Lower leg skin (tissue), 4 donors: ENCODE measurements around the gene ANKRD13B. TPM values are rescaled to one million over a fixed set of nuclear protein-coding genes. Genes with fewer than 3 reads are reported as not detected.

Experiments
- DNase-seq, 2 donors: peaks; one replicate each; pipeline ENCODE4 v3.0.0-alpha.2; 2019; ENCODE audit warnings: low spot score in 2 of 2
- H3K4me3 ChIP-seq: fragments of 200-600 bp; sonication (generic); 2 replicates; pipeline ENCODE4 v1.5.1; 2017; ENCODE audit warnings: mild to moderate bottlenecking, low read depth; ENCODE audit not compliant: poor library complexity, severe bottlenecking
- POLR2A ChIP-seq, 2 donors: fragments of 450-650 bp; IDR thresholded peaks; one replicate each; pipeline ENCODE4 v1.6.1; 2016 to 2017; ENCODE audit warnings: antibody characterized with exemption in 2 of 2, mild to moderate bottlenecking in 1 of 2, moderate library complexity in 1 of 2
- WGBS, 2 donors: methylation state at CpG; one replicate each; pipeline ENCODE4 v1.1.5; 2018; 5-methylcytosine and 5-hydroxymethylcytosine counted together
- intact Hi-C: fragments of 100-400 bp; cut with DNase I; formaldehyde crosslinking; loops from one replicate; pipeline ENCODE4 v1.15.0; 2023; ENCODE audit warnings: low total_unique reads
- total RNA-seq, 4 donors: library from RNA; depleted of rRNA; stranded (reverse); fragments of >200 nt; gene quantifications; one replicate each; pipeline ENCODE4 v1.1.0, GENCODE V29; 2016
- TF ChIP-seq, protein P1 (sequence below), 3 donors: fragments of 450-650 bp; IDR thresholded peaks; one replicate each; pipeline ENCODE4 v1.5.1; 2016; ENCODE audit warnings: antibody characterized with exemption in 3 of 3, mild to moderate bottlenecking in 3 of 3, moderate library complexity in 2 of 3

Gene ANKRD13B
- total RNA-seq, 4 donors from 2014 or later: 8.1 to 18.8 (median 11.7) TPM

DNA sequence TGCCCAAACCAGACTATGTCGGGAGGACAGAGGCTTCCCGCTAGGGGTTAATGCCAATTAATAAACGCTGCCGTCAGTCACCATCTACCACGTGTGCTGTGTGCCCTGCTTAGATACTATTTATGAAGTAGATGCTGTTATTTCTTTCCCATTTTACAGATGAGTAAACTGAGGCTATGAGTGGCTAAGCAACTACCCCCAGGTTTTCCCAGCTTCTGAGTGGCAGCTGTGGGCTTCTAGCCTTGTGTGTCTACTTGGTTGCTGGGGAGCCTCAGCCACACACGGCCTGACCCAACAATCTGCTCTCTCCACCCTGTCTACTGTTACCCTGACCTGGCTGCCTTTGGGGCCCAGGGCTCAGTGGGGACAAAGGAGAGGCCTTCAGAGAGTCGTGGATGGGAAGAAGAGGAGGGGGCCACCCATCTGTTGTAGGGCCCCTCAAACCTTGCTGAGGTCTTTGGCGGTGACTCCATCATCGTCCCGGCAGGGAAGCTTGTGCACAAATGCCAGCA is 10.6 kb upstream of the ANKRD13B start:
- TF ChIP-seq, protein P1, sequence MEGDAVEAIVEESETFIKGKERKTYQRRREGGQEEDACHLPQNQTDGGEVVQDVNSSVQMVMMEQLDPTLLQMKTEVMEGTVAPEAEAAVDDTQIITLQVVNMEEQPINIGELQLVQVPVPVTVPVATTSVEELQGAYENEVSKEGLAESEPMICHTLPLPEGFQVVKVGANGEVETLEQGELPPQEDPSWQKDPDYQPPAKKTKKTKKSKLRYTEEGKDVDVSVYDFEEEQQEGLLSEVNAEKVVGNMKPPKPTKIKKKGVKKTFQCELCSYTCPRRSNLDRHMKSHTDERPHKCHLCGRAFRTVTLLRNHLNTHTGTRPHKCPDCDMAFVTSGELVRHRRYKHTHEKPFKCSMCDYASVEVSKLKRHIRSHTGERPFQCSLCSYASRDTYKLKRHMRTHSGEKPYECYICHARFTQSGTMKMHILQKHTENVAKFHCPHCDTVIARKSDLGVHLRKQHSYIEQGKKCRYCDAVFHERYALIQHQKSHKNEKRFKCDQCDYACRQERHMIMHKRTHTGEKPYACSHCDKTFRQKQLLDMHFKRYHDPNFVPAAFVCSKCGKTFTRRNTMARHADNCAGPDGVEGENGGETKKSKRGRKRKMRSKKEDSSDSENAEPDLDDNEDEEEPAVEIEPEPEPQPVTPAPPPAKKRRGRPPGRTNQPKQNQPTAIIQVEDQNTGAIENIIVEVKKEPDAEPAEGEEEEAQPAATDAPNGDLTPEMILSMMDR (IDR thresholded peaks at IDR 0.05): no peak
- no peak for TF ChIP-seq POLR2A (IDR thresholded peaks at IDR 0.05)
- intact Hi-C loops: no loop called here
- no peak overlapping the region for H3K4me3 ChIP-seq
- 53 to 56% methylated on average over 10 of the region's 10 CpGs for WGBS, 2 donors
- no peak for DNase-seq

DNA sequence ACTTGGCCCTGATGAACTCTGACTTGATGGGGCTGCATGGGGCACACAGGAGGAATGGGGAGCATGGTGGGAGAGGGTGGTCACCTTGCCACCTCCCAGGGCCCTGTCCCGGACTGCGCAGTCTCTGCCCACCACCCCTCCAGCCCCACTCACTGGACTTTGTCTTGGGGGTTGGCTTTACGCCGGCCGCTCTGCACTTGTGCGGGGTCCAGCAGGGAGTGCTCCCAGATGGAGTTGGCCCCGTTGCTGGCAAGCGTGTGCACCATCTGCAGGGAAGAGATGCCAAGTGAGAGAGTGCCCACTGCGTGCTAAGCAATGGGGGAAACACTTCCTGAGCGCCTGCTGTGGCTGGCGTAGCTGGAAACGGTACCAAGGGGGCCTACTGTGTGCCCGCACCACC is 10.2 kb upstream of the ANKRD13B start:
- no peak for TF ChIP-seq POLR2A (IDR thresholded peaks at IDR 0.05)
- TF ChIP-seq, protein P1 (IDR thresholded peaks at IDR 0.05): no peak
- no peak overlapping the region for H3K4me3 ChIP-seq
- DNase-seq: no peak
- WGBS, 2 donors: 60 to 84% methylated on average over 10 to 13 of the region's 13 CpGs
- intact Hi-C loops: no loop called here

DNA sequence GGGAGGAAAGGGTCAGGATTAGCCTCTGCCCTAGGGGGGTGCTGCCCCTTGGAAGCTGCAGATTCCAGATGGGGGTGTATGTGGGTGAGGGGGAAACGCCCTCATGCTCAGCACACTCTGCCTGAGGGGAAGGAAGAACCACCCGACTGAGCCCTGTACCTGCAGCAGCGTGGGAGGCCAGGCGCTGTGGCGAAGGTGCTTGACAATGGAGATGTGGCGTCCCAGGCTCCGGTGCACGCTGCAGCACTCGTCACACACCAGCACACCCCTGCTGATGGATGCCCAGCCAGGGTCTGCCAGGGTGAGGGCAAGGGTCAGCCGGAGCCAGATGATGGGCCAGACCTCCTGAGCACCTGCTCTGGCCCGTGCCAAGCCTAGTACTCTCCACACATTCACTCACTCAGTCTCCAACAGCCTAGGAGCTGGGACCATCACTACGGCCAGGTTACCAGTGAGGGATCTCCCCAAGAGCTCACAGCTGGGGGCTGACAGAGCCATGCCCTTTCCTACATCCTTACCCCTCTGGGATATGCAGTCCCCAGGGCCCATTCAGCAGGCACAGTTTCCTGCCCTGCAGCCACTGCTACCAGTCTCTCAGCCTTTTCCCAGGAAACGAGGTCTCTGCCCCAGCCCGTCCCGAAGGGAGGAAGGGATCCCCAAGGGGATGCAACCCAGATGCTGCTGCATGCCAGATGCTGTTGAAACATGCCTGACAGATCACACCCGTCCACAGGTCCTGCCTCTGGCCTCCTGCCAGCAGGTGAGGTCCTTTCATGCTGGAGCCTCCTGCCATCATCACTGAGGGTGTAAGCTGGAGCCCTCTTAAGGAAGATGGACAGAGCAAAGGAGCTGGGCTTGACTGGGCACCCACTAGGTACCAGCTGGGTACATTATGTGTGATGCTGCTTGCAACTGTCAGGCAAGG is 9.3 kb upstream of the ANKRD13B start:
- TF ChIP-seq POLR2A (IDR thresholded peaks at IDR 0.05): no peak
- TF ChIP-seq, protein P1 (IDR thresholded peaks at IDR 0.05): no peak
- peak in 1 of 2 donors; percentile 16 for DNase-seq
- no peak overlapping the region for H3K4me3 ChIP-seq
- intact Hi-C loops: no loop called here
- WGBS, 2 donors: 60 to 74% methylated on average over 12 to 16 of the region's 16 CpGs

DNA sequence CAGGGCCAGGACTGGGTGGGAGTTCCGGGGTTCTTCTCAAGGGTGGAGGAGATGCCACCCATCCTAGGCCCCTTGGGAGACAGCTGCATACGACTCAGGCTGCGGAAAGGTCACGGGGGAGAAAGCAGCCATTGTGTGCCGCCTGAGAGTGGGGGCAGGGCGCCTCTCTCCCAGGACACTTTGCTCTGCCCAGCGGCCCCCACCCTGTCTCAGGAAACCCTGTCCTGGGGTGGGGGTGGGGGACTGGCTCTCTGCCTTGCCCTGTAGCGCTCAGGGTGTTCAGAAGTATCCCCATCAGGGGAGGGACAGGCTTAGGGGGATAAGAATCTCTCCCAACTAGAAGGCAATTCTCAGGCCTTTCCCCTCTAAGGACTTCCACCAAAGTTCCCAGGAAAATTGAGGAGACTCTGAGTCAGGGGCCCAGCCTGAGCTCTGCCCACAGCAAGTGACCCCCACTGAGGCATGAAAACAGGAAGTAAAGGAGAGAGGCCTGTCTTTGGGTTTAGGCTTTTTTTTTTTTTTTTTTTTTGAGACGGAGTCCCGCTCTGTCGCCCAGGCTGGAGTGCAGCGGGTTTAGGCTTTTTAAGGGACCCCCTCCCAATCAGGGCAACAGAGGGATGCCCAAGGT is 8.4 kb upstream of the ANKRD13B start:
- H3K4me3 ChIP-seq: no peak overlapping the region
- DNase-seq: no peak
- TF ChIP-seq POLR2A (IDR thresholded peaks at IDR 0.05): no peak
- TF ChIP-seq, protein P1 (IDR thresholded peaks at IDR 0.05): no peak
- WGBS, 2 donors: 60 to 78% methylated on average over 11 to 12 of the region's 12 CpGs
- intact Hi-C loops: no loop called here

DNA sequence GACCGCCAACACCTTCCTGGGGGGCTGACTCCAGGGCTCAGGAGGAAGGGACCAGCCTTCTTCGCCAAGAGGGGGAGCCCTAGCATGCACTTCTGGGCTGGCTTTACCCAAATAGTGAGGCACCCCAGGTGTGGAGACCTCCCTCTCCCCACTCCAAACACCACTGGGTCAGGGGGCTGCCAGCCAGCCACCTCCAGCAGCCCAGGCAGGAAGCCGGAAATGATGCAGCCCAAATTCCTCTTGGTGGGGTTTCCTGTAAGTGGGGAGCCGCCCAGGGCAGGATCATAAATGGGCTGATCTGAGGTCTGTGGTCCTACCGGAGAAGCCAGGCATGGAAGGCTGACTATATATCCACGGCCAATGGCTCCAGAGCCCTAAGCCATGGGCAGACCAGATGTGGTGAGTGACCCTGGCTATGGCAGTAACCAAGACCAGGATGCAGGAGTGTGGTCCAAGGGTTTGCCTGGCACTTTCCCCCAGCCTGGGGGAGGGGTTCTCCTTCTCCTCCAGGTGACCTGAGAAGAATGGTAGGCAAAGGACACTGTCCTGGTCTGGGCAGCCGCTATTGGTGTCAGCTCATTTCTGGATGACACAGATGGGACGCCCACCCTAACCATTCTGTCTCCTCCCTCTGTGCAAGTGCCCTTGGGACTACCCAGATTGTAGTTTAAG is 7.7 kb upstream of the ANKRD13B start:
- no peak overlapping the region for H3K4me3 ChIP-seq
- TF ChIP-seq POLR2A (IDR thresholded peaks at IDR 0.05): no peak
- TF ChIP-seq, protein P1 (IDR thresholded peaks at IDR 0.05): no peak
- WGBS, 2 donors: 79% methylated on average over 4 to 6 of the region's 8 CpGs
- intact Hi-C loops: no loop called here
- DNase-seq: no peak
